ENCODE data around the gene NCKAP5.

NCKAP5 gene

GRCh38 chr2:132780651-132781050, 787.6 kb downstream of the NCKAP5 start:
- Histone ChIP-seq H3K4me1 (ENCODE audit: control insufficient read depth, insufficient read depth, low read length, unreplicated experiment) (no peaks in the 10 kb centered on the region), H3K36me3 (ENCODE audit: insufficient read depth, low read length) (no peaks in the 10 kb centered on the region), H3K27me3 (ENCODE audit: insufficient read depth, low read length) (no peaks in the 10 kb centered on the region), H3K79me2 (ENCODE audit: control insufficient read depth, insufficient read depth, low read length, unreplicated experiment) (no peaks in the 10 kb centered on the region), H3K4me3 (ENCODE audit: low read depth, low read length) (no peak overlapping the region), H3K27ac (ENCODE audit: low read depth, low read length) (no peak overlapping the region), H2AFZ (ENCODE audit: low read length, unreplicated experiment) (no peak overlapping the region)

- Histone ChIP-seq H3K36me3 (ENCODE audit: insufficient read depth, low read length) (no peaks in the 10 kb centered on the region), H3K4me1 (ENCODE audit: control insufficient read depth, insufficient read depth, low read length, unreplicated experiment) (no peaks in the 10 kb centered on the region), H2AFZ (ENCODE audit: low read length, unreplicated experiment) (no peak overlapping the region), H3K27me3 (ENCODE audit: insufficient read depth, low read length) (no peaks in the 10 kb centered on the region), H3K27ac (ENCODE audit: low read depth, low read length) (no peak overlapping the region), H3K4me3 (ENCODE audit: low read depth, low read length) (no peak overlapping the region), H3K79me2 (ENCODE audit: control insufficient read depth, insufficient read depth, low read length, unreplicated experiment) (no peaks in the 10 kb centered on the region)
Measured at GRCh38 chr2:132779206-132779721, 789.0 kb downstream of the NCKAP5 start.

- Histone ChIP-seq H3K27me3 (ENCODE audit: insufficient read depth, low read length) (no peaks in the 10 kb centered on the region), H3K4me3 (ENCODE audit: low read depth, low read length) (no peak overlapping the region), H3K4me1 (ENCODE audit: control insufficient read depth, insufficient read depth, low read length, unreplicated experiment) (no peaks in the 10 kb centered on the region), H2AFZ (ENCODE audit: low read length, unreplicated experiment) (no peak overlapping the region), H3K27ac (ENCODE audit: low read depth, low read length) (no peak overlapping the region), H3K36me3 (ENCODE audit: insufficient read depth, low read length) (no peaks in the 10 kb centered on the region), H3K79me2 (ENCODE audit: control insufficient read depth, insufficient read depth, low read length, unreplicated experiment) (no peaks in the 10 kb centered on the region)
Measured at GRCh38 chr2:132776287-132776686, 792.0 kb downstream of the NCKAP5 start.

- Histone ChIP-seq H3K27ac (ENCODE audit: low read depth, low read length) (no peak overlapping the region), H3K27me3 (ENCODE audit: insufficient read depth, low read length) (no peaks in the 10 kb centered on the region), H3K36me3 (ENCODE audit: insufficient read depth, low read length) (no peaks in the 10 kb centered on the region), H3K4me1 (ENCODE audit: control insufficient read depth, insufficient read depth, low read length, unreplicated experiment) (no peaks in the 10 kb centered on the region), H3K4me3 (ENCODE audit: low read depth, low read length) (no peak overlapping the region), H3K79me2 (ENCODE audit: control insufficient read depth, insufficient read depth, low read length, unreplicated experiment) (no peaks in the 10 kb centered on the region), H2AFZ (ENCODE audit: low read length, unreplicated experiment) (no peak overlapping the region)
Measured at GRCh38 chr2:132774189-132774588, 794.1 kb downstream of the NCKAP5 start.

GRCh38 chr2:132773331-132773730, 794.9 kb downstream of the NCKAP5 start:
- Histone ChIP-seq H3K79me2 (ENCODE audit: control insufficient read depth, insufficient read depth, low read length, unreplicated experiment) (no peaks in the 10 kb centered on the region), H3K4me3 (ENCODE audit: low read depth, low read length) (no peak overlapping the region), H3K4me1 (ENCODE audit: control insufficient read depth, insufficient read depth, low read length, unreplicated experiment) (no peaks in the 10 kb centered on the region), H3K36me3 (ENCODE audit: insufficient read depth, low read length) (no peaks in the 10 kb centered on the region), H3K27me3 (ENCODE audit: insufficient read depth, low read length) (no peaks in the 10 kb centered on the region), H2AFZ (ENCODE audit: low read length, unreplicated experiment) (no peak overlapping the region), H3K27ac (ENCODE audit: low read depth, low read length) (no peak overlapping the region)

- H3K4me1 ChIP-seq (ENCODE audit: control insufficient read depth, insufficient read depth, low read length, unreplicated experiment) = no peaks in the 10 kb centered on the region
- no peak overlapping the region for H2AFZ ChIP-seq (ENCODE audit: low read length, unreplicated experiment)
- H3K36me3 ChIP-seq (ENCODE audit: insufficient read depth, low read length) = no peaks in the 10 kb centered on the region
- H3K27me3 ChIP-seq (ENCODE audit: insufficient read depth, low read length) = no peaks in the 10 kb centered on the region
- no peak overlapping the region for H3K27ac ChIP-seq (ENCODE audit: low read depth, low read length)
- H3K4me3 ChIP-seq (ENCODE audit: low read depth, low read length) = no peak overlapping the region
- H3K79me2 ChIP-seq (ENCODE audit: control insufficient read depth, insufficient read depth, low read length, unreplicated experiment) = no peaks in the 10 kb centered on the region
Measured at GRCh38 chr2:132772340-132772739, 795.9 kb downstream of the NCKAP5 start.

GRCh38 chr2:132766573-132766972, 801.7 kb downstream of the NCKAP5 start:
- Histone ChIP-seq H3K79me2 (ENCODE audit: control insufficient read depth, insufficient read depth, low read length, unreplicated experiment) (no peaks in the 10 kb centered on the region), H3K4me1 (ENCODE audit: control insufficient read depth, insufficient read depth, low read length, unreplicated experiment) (no peaks in the 10 kb centered on the region), H3K27ac (ENCODE audit: low read depth, low read length) (no peak overlapping the region), H2AFZ (ENCODE audit: low read length, unreplicated experiment) (no peak overlapping the region), H3K36me3 (ENCODE audit: insufficient read depth, low read length) (no peaks in the 10 kb centered on the region), H3K4me3 (ENCODE audit: low read depth, low read length) (no peak overlapping the region), H3K27me3 (ENCODE audit: insufficient read depth, low read length) (no peaks in the 10 kb centered on the region)

- H3K4me1 ChIP-seq (ENCODE audit: control insufficient read depth, insufficient read depth, low read length, unreplicated experiment) = no peaks in the 10 kb centered on the region
Measured at GRCh38 chr2:132761437-132761836, 806.8 kb downstream of the NCKAP5 start.

GRCh38 chr2:132760971-132761370, 807.3 kb downstream of the NCKAP5 start:
- H2AFZ ChIP-seq (ENCODE audit: low read length, unreplicated experiment) = no peak overlapping the region
- no peak overlapping the region for H3K4me3 ChIP-seq (ENCODE audit: low read depth, low read length)
- H3K4me1 ChIP-seq (ENCODE audit: control insufficient read depth, insufficient read depth, low read length, unreplicated experiment) = no peaks in the 10 kb centered on the region
- no peaks in the 10 kb centered on the region for H3K79me2 ChIP-seq (ENCODE audit: control insufficient read depth, insufficient read depth, low read length, unreplicated experiment)
- no peaks in the 10 kb centered on the region for H3K27me3 ChIP-seq (ENCODE audit: insufficient read depth, low read length)
- H3K36me3 ChIP-seq (ENCODE audit: insufficient read depth, low read length) = no peaks in the 10 kb centered on the region
- no peak overlapping the region for H3K27ac ChIP-seq (ENCODE audit: low read depth, low read length)

More at GRCh38 chr2:132761437-132761836, 806.8 kb downstream of the NCKAP5 start:
- Histone ChIP-seq H3K79me2 (ENCODE audit: control insufficient read depth, insufficient read depth, low read length, unreplicated experiment) (no peaks in the 10 kb centered on the region), H2AFZ (ENCODE audit: low read length, unreplicated experiment) (no peak overlapping the region), H3K27me3 (ENCODE audit: insufficient read depth, low read length) (no peaks in the 10 kb centered on the region), H3K4me3 (ENCODE audit: low read depth, low read length) (no peak overlapping the region), H3K36me3 (ENCODE audit: insufficient read depth, low read length) (no peaks in the 10 kb centered on the region), H3K27ac (ENCODE audit: low read depth, low read length) (no peak overlapping the region)

- H3K4me1 ChIP-seq (ENCODE audit: control insufficient read depth, insufficient read depth, low read length, unreplicated experiment) = no peaks in the 10 kb centered on the region
- no peaks in the 10 kb centered on the region for H3K36me3 ChIP-seq (ENCODE audit: insufficient read depth, low read length)
- no peak overlapping the region for H3K27ac ChIP-seq (ENCODE audit: low read depth, low read length)
- no peaks in the 10 kb centered on the region for H3K27me3 ChIP-seq (ENCODE audit: insufficient read depth, low read length)
- no peak overlapping the region for H2AFZ ChIP-seq (ENCODE audit: low read length, unreplicated experiment)
- no peak overlapping the region for H3K4me3 ChIP-seq (ENCODE audit: low read depth, low read length)
- H3K79me2 ChIP-seq (ENCODE audit: control insufficient read depth, insufficient read depth, low read length, unreplicated experiment) = no peaks in the 10 kb centered on the region
Measured at GRCh38 chr2:132760405-132760804, 807.9 kb downstream of the NCKAP5 start.

- no peaks in the 10 kb centered on the region for H3K79me2 ChIP-seq (ENCODE audit: control insufficient read depth, insufficient read depth, low read length, unreplicated experiment)
- H3K4me3 ChIP-seq (ENCODE audit: low read depth, low read length) = no peak overlapping the region
- H3K27ac ChIP-seq (ENCODE audit: low read depth, low read length) = no peak overlapping the region
- no peaks in the 10 kb centered on the region for H3K4me1 ChIP-seq (ENCODE audit: control insufficient read depth, insufficient read depth, low read length, unreplicated experiment)
- H2AFZ ChIP-seq (ENCODE audit: low read length, unreplicated experiment) = no peak overlapping the region
- no peaks in the 10 kb centered on the region for H3K27me3 ChIP-seq (ENCODE audit: insufficient read depth, low read length)
- no peaks in the 10 kb centered on the region for H3K36me3 ChIP-seq (ENCODE audit: insufficient read depth, low read length)
Measured at GRCh38 chr2:132758995-132759394, 809.3 kb downstream of the NCKAP5 start.

Measured in ACC112 (cell line).